Left forelimb (tissue), 1 donor: ENCODE data around the gene DDB1.
A peak's percentile ranks its signal among the peaks of the same experiment; 100 is the strongest.

Source experiments
- DNase-seq: peaks from one replicate; pipeline ENCODE4 v3.0.0-alpha.2; 2018; ENCODE audit warnings: low spot score

Gene DDB1

DNA sequence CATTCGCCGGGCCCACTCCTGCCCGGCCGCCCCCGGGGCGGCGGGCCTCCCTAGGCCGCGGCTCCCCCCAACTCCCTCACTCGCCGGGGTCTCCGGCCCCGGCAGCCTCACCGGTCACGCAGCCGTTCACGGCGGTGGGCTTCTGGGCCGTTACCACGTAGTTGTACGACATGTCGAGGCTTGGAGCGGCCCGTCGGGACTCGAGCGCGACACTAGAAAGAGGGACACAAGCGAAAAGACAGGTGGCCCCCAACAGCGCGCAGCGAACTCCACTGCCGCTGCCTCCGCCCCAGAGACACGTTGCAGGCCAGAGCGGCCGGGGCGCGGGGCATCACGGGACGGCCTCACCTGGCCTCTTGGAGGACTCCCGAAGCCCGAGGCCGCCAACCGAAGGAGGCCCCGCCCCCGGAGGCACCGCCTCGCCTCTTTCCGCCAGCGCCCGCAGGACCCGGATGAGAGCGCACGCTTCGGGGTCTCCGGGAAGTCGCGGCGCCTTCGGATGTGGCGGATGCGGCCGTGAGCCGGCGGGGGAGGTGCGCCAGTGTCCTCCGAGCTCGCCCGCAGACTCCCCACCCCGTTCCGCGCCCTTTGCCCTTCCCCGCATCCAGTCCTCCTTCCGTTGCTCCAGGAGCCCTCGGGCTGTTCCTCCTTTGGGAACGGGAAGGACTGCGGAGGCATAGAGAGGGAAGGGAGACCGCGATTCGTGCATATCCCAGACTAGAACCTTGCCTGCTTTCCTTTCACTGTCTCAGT lies at the start of gene DDB1, which contains the start of gene TKFC:
Gene DDB1 (minus strand): TSS at position 309 of the 753 bp plus-strand sequence. CDS start 137 bp downstream, at position 172.
Gene TKFC (plus strand): TSS at position 432 of the 753 bp plus-strand sequence. CDS start 1,501 bp downstream, outside the sequence.
- peak; percentile 97 for DNase-seq

DNA sequence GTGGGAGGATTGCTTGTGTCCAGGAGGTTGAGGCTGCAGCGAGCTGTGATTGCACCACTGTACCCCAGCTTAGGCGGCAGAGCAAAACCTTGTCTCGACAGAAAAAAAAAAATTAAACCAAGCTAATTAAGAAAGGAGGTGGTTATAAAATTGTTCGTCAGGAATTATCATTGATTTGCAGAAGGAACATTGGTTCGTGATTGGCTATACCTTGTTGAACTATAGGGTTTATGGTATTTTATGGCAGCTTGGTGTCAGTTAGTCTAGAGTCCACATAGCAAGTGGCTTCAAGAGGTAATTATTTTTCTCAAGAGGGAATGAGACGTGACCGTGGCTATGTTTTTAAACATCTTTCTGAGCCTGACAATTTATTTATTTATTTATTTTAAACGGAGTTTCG lies 48.0 kb upstream of the DDB1 start:
- no peak for DNase-seq

DNA sequence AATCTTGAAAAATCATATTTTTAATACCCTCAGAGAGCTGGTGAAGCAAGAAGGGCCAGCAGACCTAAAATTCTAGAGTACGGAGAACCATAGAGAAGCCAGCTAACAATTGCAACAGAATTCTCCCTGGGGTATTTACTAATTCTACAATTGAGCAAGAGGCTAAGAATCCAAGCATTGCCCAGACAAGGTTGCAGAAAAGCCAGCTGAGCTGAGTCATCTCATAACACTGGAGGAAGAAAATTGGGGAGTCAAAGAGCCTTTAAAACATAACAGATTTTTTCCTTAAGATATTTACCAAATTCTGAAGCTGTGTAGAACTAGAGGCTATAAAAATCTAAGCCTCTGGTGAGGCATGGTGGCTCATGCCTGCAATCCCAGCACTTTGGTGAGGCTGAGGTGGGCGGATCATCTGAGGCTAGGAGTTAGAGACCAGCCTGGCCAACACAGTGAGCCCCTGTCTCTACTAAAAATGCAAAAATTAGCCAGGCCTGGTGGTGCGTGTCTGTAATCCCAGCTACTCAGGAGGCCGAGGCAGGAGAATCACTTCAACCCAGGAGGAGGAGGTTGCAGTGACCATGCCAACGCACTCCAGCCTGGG lies 45.9 kb upstream of the DDB1 start:
- DNase-seq, result no peak

DNA sequence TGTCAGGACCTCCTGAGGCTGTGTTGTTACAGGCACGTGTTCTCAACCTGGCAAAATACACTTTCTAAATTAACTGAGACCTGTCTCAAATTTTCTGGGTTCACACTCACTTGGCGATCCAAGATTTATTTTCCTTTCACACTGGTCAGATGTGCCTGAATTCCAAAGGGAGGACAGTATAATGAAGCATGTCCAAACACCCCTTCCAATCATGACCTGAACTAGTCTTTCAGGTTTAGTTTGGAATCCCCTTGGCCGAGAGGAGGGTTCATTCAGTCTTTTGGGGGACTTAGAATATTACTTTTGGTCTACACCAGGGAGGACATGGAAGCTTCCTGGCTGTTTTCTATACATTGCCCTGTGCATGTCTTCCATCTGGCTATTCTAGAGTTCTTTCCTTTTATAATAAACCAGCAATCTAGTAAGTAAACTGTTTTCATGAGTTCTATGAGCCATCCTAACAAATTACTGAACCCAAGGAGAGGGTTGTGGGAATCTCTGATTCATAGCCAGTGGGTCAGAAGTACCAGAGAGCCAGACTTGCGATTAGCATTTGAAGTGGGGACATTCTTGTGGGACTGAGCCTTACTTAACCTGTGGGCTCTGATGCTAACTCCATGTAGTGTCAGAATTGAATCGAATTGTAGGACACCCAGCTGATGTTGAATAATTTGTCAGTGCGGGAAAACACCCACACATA lies 44.7 kb upstream of the DDB1 start:
- no peak for DNase-seq

DNA sequence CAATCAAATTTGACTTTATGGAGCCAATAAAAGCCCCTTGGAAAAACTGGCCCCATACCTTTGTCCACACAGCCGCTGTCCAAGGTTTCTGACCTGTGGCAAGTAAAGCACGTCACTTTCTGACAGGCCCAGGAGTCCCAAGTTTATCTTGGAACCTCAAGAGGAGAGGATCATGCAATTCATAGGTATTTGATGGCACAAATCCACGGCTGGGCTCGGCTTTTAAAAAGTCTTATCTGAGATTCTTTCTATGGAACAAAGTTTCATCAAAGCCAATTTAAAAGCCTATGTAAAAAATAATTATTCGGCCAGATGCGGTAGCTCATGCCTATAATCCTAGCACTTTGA lies 42.8 kb upstream of the DDB1 start:
- DNase-seq, result no peak

DNA sequence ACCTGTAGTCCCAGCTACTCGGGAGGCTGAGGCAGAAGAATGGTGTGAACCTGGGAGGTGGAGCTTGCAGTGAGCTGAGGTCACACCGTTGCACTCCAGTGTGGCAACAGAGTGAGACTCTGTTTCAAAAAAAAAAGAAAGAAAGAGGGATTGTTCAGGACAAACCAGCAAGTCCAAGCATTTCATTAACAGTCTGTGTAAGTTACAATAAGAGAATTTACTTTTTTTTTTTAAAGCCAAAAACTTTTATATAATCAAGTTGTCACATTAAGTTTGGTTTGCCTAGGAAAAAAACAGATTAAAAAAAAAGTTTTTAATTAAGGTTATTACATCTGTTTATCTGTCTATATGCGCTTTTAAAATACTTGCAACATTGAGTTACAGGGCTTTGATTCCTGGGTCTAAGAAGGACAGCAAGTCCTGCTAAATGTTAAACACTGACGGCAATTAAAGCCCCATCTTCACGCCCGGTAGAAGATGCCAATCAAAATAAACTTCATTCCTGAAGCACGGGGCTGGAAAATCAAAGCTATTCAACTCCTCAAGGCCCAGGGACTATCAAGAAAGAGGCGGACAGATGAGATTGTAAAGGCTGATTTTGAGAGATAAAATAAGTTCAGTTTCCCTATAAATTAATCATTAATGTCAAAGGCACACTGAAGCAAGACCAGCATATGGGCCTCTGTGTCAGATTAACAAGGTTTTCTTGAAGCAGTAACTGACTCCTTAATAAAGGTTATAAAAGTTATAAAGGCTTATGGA lies 39.9 kb upstream of the DDB1 start:
- DNase-seq, result no peak

DNA sequence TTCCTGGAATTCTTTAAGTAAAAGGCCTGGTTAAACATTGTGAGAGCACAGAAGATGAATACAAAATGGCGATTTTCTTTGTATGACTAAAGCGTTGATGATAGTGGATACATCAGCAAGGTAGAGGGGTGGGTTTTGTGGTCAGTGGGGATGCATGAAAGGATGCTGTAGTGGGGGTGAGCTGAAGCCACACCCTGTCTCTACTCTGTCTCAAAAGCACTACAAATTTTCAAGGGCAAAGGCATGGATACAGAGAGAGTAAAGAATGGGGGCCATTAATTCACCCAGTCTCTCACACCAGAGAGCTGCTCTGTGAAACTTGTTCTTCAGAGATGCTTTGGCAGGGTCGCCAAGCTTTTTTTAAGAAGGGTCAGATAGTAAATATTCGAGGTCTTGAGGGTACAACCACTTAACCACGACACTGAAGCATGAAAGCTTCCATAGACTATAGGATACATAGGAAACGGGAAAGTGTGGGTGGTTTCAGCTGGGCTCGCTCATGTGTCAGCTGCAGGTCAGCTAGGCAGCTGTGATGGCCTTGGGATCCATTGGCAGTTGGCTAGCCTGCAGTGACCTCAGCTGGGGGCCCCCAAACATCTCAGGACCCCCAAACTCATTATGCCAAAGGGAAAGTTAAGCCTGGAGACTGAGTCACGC lies 37.6 kb upstream of the DDB1 start:
- DNase-seq, result no peak

DNA sequence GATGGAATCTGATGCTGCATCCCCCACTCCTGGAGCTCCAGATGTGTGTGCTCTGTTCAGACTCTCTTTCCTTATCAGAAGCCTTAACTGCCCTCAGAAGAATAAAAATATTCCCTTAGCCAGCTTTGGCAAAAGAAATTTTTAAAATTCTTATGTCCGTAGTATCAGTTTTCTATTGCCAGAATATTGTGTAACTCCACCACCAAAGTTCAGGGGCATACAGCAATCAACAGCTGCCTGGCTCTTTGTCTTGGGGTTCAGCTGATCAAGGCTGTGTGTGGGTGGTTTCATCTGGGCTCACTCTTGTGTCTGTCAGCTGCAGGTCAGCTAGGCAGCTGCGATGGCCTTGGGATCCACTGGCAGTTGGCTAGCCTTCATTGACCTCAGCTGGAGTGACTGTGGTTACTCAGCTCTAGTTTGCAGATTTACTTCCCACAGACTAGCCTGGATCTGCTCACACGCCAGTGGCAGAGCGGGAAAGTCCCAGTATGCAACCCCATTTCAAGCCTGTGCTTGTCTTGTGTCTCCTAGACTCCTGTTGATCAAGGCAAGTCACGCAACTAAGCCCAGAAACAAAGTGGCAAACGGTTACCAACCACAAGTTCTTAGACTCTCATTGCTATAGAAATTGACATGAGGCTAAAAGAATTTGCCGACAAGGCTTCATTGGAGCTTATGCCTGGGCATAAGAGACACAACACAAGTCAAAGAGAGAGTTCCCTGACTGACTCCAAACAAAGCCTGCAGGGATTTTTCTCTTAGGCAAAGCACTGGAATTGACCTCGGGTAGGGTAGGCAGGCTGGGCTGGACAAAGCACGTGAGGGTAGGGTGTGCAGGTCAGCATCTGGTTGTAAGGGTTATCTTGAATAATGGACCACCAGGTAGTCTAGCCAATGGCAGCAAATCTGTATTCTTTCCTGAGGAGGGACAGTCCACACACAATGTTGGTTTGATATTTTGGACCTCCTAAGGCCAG lies 36.8 kb upstream of the DDB1 start:
- no peak for DNase-seq

DNA sequence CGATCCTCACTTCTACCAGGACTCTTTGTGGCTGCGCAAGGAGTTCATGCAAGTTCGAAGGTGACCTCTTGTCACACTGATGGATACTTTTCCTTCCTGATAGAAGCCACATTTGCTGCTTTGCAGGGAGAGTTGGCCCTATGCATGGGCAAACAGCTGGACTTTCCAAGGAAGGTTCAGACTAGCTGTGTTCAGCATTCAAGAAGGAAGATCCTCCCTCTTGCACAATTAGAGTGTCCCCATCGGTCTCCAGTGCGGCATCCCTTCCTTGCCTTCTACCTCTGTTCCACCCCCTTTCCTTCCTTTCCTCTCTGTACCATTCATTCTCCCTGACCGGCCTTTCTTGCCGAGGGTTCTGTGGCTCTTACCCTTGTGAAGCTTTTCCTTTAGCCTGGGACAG lies 35.7 kb upstream of the DDB1 start:
- DNase-seq, result no peak

DNA sequence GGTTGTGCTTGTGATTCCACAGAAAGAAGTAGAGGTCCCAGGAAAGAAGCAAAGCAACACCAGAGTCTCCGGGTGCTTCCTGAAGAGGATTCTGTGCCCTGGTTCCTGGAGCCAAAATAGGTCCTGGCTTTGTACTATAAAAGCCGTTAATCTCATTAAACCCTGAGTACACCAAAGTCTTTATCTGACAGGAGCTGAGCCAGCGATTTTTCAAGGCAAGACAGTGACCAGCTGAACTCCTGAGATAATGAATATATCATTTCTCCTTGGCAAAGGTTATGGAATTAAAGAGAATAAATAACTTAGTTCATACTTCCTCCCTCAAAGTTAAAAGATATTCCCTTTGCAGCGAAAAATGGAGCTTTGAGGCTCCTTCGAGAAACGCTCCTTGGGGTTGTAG lies 34.5 kb upstream of the DDB1 start:
- DNase-seq, result no peak

DNA sequence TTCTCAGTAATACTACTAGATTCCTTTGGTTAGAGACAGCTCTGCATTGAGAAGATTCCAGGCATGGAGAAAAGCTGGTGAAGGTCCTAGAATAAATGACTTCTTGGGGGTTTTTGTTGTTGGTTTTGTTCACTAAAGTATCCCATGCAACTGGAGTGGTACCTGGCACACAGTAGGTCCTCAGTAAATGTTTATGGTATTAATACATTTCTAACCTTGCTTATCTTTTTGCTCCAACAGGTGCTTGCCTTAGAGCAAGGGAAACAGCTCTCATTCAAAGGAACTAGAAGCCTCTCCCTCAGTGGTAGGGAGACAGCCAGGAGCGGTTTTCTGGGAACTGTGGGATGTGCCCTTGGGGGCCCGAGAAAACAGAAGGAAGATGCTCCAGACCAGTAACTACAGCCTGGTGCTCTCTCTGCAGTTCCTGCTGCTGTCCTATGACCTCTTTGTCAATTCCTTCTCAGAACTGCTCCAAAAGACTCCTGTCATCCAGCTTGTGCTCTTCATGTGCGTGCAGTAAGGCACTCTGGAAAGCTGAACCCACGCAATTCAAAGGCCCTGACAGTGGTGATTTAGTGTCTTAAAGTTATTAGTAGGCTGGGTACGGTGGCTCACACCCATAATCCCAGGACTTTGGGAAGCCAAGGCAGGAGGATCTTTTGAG lies 31.2 kb upstream of the DDB1 start:
- no peak for DNase-seq

DNA sequence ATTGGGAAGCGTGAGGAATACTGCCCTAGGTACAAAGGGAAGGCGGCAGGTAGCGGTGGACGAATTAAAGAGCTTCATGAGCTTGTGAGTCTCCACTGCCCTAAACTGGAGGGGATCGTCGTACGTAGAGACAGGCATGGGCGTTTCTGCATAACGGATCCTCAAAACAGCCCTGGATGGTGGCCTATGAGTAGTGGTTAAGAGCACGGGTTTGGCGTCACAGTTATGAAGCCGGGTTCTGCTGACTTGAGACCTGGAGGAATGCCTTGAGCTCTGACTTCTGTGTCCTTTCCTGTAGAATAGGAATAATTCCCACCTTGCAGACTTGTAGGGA lies 29.6 kb upstream of the DDB1 start:
- DNase-seq, result no peak

DNA sequence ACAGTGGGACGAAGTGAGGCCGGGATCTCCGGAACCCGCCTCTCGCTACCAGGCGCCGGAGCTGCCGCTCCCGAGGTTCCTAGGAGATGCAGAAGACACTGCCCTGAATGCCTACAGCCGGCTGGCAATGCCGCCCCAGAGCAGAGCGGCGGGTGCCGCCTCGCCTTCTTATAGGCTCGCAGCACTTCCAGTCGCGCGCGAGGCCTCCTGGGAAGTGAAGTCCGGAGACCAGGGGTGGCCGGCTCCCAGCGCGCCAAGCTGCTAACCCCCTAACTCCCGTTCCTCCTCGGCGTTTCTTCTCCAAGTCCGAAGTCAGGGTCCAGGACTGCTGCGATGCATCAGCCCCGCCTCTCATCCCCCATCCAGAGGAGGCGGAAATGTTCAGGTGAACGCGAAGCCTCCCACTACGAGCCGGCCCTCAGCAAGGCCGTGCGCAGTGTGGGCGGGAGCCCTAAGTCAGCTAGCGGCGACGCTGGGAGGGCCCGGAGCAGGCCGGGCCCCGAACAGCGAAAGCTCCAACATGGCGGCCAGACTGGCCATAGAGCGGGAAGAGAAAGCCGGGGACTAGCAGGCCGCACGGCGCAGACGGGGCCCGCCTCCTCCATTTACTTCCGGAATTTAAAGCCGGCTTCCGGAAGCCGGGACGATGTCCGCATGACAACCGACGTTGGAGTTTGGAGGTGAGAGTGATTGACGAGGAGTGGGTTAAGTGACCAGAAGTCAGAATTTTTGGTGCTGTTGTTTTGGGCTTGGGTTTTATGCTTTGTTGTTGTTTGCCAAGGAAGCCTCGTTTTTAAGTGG lies 29.0 kb upstream of the DDB1 start, which contains the start of the genes CYB561A3 and TMEM138:
Gene CYB561A3 (minus strand): TSS at position 142 of the 801 bp plus-strand sequence. CDS start 5,169 bp downstream, outside the sequence.
Gene TMEM138 (plus strand): TSS at position 634 of the 801 bp plus-strand sequence. CDS start 2,017 bp downstream, outside the sequence.
- peak; percentile 94 for DNase-seq

DNA sequence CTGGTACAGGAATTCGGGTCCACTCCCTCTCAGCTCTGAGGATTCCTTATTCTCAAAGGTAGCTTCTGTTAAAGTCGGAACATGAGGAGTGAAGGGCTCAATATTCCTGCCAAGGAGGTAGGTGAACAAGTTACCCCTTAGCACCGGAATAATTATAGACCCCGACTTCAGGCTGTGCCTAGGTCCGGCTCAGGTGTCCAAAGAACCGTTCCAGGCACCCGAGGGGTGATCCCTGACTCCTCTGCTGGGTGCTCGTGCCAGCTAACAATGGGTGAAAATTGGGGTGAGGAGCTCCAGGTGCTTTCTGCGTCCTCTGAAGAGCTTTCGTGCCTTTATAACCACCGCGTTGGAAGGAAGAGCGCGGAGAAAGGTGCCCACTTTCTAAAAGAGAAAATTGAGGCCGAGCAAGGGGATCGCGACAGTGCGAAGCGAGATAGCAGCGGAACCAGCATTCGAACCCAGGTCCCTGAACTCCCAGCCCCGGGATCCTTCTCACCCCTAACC lies 28.4 kb upstream of the DDB1 start:
- DNase-seq, result no peak

DNA sequence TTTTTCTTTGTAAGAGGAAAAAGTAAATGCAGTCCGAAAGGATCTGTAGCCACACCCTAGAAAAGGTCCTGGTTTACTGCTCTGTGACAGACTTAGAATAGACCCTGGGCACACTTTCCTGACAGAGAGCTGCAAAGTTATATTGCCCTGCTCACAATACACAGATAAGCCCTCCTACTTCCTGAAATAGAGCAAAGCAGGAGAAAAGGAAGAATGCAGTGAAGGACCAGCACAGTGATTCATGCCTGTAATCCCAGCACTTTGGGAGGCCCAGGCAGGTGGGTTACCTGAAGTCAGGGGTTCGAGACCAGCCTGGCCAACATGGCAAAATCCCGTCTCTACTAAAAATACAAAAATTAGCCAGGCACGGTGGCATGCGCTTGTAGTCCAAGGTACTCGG lies 26.6 kb upstream of the DDB1 start:
- no peak for DNase-seq

DNA sequence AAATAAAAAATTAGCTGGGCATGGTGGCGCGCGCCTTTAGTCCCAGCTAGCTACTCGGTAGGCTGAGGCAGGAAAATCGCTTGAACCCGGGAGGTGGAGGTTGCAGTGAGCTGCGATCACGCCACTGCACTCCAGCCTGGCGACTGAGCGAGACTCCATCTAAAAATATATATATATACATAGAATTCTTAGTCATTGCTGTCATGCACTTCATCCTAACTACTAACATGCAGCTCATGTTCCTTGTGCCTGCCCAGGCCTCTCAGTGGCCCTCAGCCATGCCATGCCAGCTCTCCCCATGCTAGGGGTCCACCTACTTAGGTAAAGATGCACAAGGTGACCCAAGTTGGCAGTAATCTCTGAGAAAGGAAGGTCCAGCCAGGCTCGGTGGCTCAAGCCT lies 25.7 kb upstream of the DDB1 start:
- DNase-seq, result no peak

DNA sequence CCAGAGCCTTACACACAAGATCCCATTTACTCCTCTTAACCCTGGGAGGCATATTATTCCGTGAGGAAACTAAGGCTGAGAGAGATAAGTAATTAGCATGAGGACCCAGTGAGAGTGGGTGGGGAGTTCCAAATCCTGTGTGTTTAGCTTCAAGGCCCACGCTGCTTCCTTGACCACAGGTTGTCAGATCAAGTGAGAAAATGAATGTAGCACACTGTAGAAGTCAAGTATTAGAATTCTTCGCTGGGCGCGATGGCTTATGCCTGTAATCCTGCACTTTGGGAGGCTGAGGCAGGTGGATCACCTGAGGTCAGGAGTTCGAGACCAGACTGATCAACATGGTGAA lies 25.0 kb upstream of the DDB1 start:
- DNase-seq, result no peak

DNA sequence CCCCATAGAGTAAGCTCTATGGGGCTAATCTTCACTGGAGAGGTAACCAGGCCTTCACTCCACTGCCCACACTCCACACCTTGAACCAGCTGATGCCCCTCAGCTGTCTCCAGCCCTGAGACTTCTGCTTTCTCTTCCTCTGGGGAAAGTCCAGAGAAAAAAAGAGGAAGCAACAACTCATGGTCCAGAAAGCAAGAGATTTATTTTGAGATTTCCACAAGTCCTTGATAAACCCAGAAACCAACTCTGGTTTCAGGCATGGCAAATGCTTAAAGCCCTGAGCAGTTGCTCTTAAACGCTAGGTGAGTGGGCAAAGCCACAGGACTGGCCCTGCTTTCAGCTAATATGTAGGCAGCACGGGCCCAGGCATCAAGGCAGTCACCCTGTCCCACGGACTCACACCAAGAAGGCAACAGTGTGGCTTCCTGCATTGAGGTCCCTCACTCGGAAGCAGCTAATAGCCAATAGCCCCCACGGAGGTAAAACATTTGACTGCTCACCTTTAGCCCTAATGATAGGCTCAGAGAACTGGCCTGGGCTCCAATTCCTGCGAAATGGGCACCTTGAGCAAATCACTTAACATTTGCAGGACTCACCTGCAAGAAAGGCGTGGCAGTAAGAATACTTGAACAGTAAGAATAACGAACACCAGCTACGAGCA lies 24.5 kb upstream of the DDB1 start:
- DNase-seq, result no peak

DNA sequence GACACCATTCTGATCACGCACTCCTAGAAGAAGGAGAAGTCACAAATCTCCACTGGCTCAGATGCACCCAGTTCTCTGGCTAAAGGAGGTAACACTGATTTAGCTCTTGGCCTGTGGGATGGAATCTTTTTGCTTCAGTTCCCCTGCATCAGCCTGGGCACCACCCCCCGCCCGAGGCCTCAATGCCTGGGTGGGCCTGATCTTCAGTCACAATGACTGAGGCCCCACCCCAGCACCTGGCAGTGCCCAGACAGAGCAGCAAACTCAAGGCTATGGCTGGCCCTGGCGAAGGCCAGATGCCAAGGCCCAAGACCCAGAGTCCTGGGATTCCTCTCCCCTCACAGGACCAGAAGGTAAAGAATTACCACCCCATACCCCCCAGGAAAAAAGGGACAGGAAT lies 23.8 kb upstream of the DDB1 start:
- DNase-seq, result no peak
